Keratinocyte (primary cell): ENCODE data around the gene CLRN3. TPM values are rescaled to one million over a fixed set of nuclear protein-coding genes. Genes with fewer than 3 reads are reported as not detected.

Experiments
- DNase-seq: peaks from one replicate; pipeline ENCODE4 v3.0.0-alpha.2; 2011; ENCODE audit warnings: low read depth, missing footprints, low spot score
- FAIRE-seq: peaks from 2 replicates; lab custom pipeline; 2011; peaks lifted over from hg19 to GRCh38; lab: Jason Lieb, UNC
- H2AFZ ChIP-seq: 2 replicates; pipeline ENCODE4 v1.6.0; 2012; ENCODE audit warnings: low read length, control low read depth, inconsistent platforms; ENCODE audit not compliant: control insufficient read depth
- H3K27ac ChIP-seq: 2 replicates; pipeline ENCODE4 v1.5.1; 2011; ENCODE audit warnings: low read length; ENCODE audit not compliant: control insufficient read depth, insufficient read depth
- H3K27me3 ChIP-seq: 3 replicates; pipeline ENCODE4 v1.6.0; 2011; ENCODE audit warnings: low read length; ENCODE audit not compliant: control insufficient read depth, insufficient read depth; ENCODE audit errors: extremely low read depth
- H3K36me3 ChIP-seq, 2 experiments: 2 replicates in 1 of 2; 3 replicates in 1 of 2; pipeline ENCODE4 v1.5.1; 2011; ENCODE audit warnings: low read length in 2 of 2, mild to moderate bottlenecking in 1 of 2; ENCODE audit not compliant: control insufficient read depth in 2 of 2, insufficient read depth in 2 of 2; ENCODE audit errors: extremely low read depth in 1 of 2
- H3K4me1 ChIP-seq: 3 replicates; pipeline ENCODE4 v1.5.1; 2011; ENCODE audit warnings: low read length; ENCODE audit not compliant: control insufficient read depth, insufficient read depth; ENCODE audit errors: extremely low read depth
- H3K4me2 ChIP-seq: 3 replicates; pipeline ENCODE4 v1.6.0; 2011; ENCODE audit warnings: low read depth, low read length; ENCODE audit not compliant: control insufficient read depth, insufficient read depth; ENCODE audit errors: extremely low read depth
- H3K4me3 ChIP-seq, 3 experiments: fragments of 200-600 bp in 1 of 3; sonication (generic) in 1 of 3; 2 replicates in 2 of 3; 3 replicates in 1 of 3; pipeline ENCODE4 v1.5.1; 2011 to 2016; ENCODE audit warnings: low read length in 3 of 3, mild to moderate bottlenecking in 3 of 3, control low read depth in 2 of 3, inconsistent platforms in 1 of 3, low read depth in 1 of 3, mixed read lengths in 1 of 3, mixed run types in 1 of 3, moderate library complexity in 1 of 3; ENCODE audit not compliant: control insufficient read depth in 2 of 3, insufficient read depth in 2 of 3; ENCODE audit errors: extremely low read depth in 1 of 3
- H3K79me2 ChIP-seq: 2 replicates; pipeline ENCODE4 v1.6.0; 2012; ENCODE audit warnings: low read length; ENCODE audit not compliant: control insufficient read depth, insufficient read depth
- H3K9ac ChIP-seq: 3 replicates; pipeline ENCODE4 v1.6.0; 2011; ENCODE audit warnings: low read length; ENCODE audit not compliant: control insufficient read depth, insufficient read depth; ENCODE audit errors: extremely low read depth
- H3K9me1 ChIP-seq: 3 replicates; pipeline ENCODE4 v1.6.0; 2011; ENCODE audit warnings: low read length; ENCODE audit not compliant: control insufficient read depth, insufficient read depth; ENCODE audit errors: extremely low read depth
- H3K9me3 ChIP-seq: 2 replicates; pipeline ENCODE4 v1.5.1; 2012; ENCODE audit warnings: low read depth, low read length; ENCODE audit not compliant: control insufficient read depth
- H4K20me1 ChIP-seq: 3 replicates; pipeline ENCODE4 v1.6.0; 2011; ENCODE audit warnings: low read length; ENCODE audit not compliant: control insufficient read depth, insufficient read depth; ENCODE audit errors: extremely low read depth
- EZH2 ChIP-seq: IDR thresholded peaks from one replicate; pipeline ENCODE4 v1.6.1; 2012; ENCODE audit warnings: inconsistent platforms, mild to moderate bottlenecking, low read length, moderate library complexity
- dilution Hi-C: fragments of 300-500 bp; cut with MboI; formaldehyde crosslinking; loops from one replicate; pipeline ENCODE4 v1.7.0; 2020; ENCODE audit warnings: low sequenced_read_pairs; ENCODE audit not compliant: extremely low pct_ligation_motif_present
- polyA plus RNA-seq, 5 experiments: library from polyadenylated mRNA; depleted of rRNA in 3 of 5; stranded (reverse) in 3 of 5; stranded (forward) in 1 of 5; unstranded in 1 of 5; fragments of >200 nt; gene quantifications; 1 replicate in 1 of 5; 2 replicates in 3 of 5; 3 replicates in 1 of 5; pipeline versions ENCODE4 v1.2.1 to v1.2.3, GENCODE V29; 2011 to 2012; ENCODE audit warnings: missing spikeins in 2 of 5, low read depth in 1 of 5, low replicate concordance in 1 of 5
- TF ChIP-seq, protein P1 (sequence below), 3 experiments: IDR thresholded peaks in 1 of 3; conservative IDR thresholded peaks in 1 of 3; optimal IDR thresholded peaks in 1 of 3; 2 replicates in 2 of 3; 3 replicates in 1 of 3; pipeline versions ENCODE3 to v1.5.1; 2011; ENCODE audit warnings: low read length in 3 of 3, mild to moderate bottlenecking in 3 of 3, moderate library complexity in 2 of 3, control low read depth in 1 of 3, inconsistent platforms in 1 of 3; ENCODE audit not compliant: insufficient read depth in 2 of 3; ENCODE audit errors: extremely low read depth in 1 of 3

Gene CLRN3
- polyA plus RNA-seq, 1 donor (not counting 4 experiments of a cell fraction or from before 2014, with no cell fraction given), result not detected

DNA sequence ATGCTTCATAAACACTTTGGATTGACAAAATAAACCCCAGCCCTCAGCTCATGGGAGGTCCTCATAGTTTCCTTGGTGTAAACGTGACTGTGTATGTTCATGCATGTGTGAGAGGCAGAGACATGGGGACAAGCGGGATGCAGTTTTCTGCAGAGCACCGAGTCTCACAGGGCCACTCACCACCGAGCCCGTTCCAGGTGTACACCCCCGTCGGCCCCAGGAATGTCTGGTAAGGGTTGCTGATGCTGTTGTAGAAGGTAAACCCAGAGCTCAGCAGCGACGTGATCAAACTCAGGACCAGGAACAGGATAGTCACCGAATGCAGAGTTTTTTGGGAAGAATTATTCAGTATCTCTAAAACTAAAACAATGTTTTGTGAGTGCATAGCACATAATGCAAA is 9.2 kb downstream of the CLRN3 start:
- H3K9me1 ChIP-seq, result no peaks in the 10 kb centered on the region
- H3K4me3 ChIP-seq, result no peak overlapping the region
- no peaks in the 10 kb centered on the region for H3K4me1 ChIP-seq
- no peaks in the 10 kb centered on the region for H3K9me3 ChIP-seq
- no peak overlapping the region for H2AFZ ChIP-seq
- H3K36me3 ChIP-seq, result no peaks in the 10 kb centered on the region
- H3K9ac ChIP-seq, result no peak overlapping the region
- no peak overlapping the region for H3K27ac ChIP-seq
- FAIRE-seq (no peak), DNase-seq (no peak)
- H3K27me3 ChIP-seq, result peaks cover 8% of the 10 kb centered on the region
- dilution Hi-C loops, result no loop called here
- H4K20me1 ChIP-seq, result no peaks in the 10 kb centered on the region
- no peaks in the 10 kb centered on the region for H3K79me2 ChIP-seq
- H3K4me2 ChIP-seq, result no peak overlapping the region
- TF ChIP-seq EZH2, result no peak
- TF ChIP-seq, protein P1, sequence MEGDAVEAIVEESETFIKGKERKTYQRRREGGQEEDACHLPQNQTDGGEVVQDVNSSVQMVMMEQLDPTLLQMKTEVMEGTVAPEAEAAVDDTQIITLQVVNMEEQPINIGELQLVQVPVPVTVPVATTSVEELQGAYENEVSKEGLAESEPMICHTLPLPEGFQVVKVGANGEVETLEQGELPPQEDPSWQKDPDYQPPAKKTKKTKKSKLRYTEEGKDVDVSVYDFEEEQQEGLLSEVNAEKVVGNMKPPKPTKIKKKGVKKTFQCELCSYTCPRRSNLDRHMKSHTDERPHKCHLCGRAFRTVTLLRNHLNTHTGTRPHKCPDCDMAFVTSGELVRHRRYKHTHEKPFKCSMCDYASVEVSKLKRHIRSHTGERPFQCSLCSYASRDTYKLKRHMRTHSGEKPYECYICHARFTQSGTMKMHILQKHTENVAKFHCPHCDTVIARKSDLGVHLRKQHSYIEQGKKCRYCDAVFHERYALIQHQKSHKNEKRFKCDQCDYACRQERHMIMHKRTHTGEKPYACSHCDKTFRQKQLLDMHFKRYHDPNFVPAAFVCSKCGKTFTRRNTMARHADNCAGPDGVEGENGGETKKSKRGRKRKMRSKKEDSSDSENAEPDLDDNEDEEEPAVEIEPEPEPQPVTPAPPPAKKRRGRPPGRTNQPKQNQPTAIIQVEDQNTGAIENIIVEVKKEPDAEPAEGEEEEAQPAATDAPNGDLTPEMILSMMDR (optimal IDR thresholded peaks at IDR 0.05 in 1 of 3, IDR thresholded peaks at IDR 0.05 in 1 of 3, conservative IDR thresholded peaks at IDR 0.05 in 1 of 3; ENCODE audit: extremely low read depth in 1 of 3, insufficient read depth in 2 of 3, low read length in 3 of 3), result no peak

DNA sequence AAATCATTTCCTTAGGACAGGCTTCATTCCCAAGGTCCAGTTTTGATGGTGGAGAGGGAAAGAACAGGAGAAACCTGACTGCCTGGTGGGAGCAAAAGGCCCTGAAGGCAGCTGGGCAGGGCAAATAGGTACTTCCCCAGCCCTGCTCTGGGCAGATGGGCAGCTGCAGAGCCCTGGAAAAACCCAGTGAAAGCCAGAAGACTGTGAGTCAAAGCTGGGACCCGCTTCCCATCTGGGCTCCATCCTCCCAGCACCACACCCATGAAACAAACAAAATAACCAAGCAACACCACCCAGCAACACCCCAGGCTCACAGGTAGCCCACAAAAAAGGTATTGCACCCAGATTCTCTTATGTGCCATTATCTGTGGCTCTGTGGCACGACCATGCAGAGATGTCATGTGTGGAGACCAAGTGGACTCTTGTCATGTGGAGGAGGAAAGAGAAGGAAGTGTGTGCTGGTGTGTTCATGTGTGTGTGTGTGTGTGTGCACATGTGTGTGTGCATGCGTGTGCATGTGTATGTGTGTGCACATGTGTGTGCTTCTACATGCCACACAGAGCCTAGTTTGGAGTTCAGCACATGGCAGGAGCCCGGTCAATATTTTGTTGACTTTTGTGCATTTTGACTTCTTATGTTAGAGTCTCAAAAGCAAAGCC is 9.8 kb downstream of the CLRN3 start:
- FAIRE-seq (no peak), DNase-seq (no peak)
- H3K4me3 ChIP-seq, result no peak overlapping the region
- no peak overlapping the region for H3K27ac ChIP-seq
- dilution Hi-C loops, result no loop called here
- H3K9ac ChIP-seq, result no peak overlapping the region
- TF ChIP-seq, protein P1 (optimal IDR thresholded peaks at IDR 0.05 in 1 of 3, IDR thresholded peaks at IDR 0.05 in 1 of 3, conservative IDR thresholded peaks at IDR 0.05 in 1 of 3; ENCODE audit: extremely low read depth in 1 of 3, insufficient read depth in 2 of 3, low read length in 3 of 3), result no peak
- no peak for TF ChIP-seq EZH2
- no peaks in the 10 kb centered on the region for H3K79me2 ChIP-seq
- no peaks in the 10 kb centered on the region for H3K9me1 ChIP-seq
- no peaks in the 10 kb centered on the region for H3K9me3 ChIP-seq
- H2AFZ ChIP-seq, result no peak overlapping the region
- no peaks in the 10 kb centered on the region for H3K36me3 ChIP-seq
- H3K4me1 ChIP-seq, result no peaks in the 10 kb centered on the region
- no peaks in the 10 kb centered on the region for H4K20me1 ChIP-seq
- no peak overlapping the region for H3K4me2 ChIP-seq
- H3K27me3 ChIP-seq, result peaks cover 3% of the 10 kb centered on the region
